ENCODE data around the gene LRRC46. TPM values are rescaled to one million over a fixed set of nuclear protein-coding genes. Genes with fewer than 3 reads are reported as not detected.

The LRRC46 gene
- polyA plus RNA-seq, 1 experiment = 0.67 TPM

DNA sequence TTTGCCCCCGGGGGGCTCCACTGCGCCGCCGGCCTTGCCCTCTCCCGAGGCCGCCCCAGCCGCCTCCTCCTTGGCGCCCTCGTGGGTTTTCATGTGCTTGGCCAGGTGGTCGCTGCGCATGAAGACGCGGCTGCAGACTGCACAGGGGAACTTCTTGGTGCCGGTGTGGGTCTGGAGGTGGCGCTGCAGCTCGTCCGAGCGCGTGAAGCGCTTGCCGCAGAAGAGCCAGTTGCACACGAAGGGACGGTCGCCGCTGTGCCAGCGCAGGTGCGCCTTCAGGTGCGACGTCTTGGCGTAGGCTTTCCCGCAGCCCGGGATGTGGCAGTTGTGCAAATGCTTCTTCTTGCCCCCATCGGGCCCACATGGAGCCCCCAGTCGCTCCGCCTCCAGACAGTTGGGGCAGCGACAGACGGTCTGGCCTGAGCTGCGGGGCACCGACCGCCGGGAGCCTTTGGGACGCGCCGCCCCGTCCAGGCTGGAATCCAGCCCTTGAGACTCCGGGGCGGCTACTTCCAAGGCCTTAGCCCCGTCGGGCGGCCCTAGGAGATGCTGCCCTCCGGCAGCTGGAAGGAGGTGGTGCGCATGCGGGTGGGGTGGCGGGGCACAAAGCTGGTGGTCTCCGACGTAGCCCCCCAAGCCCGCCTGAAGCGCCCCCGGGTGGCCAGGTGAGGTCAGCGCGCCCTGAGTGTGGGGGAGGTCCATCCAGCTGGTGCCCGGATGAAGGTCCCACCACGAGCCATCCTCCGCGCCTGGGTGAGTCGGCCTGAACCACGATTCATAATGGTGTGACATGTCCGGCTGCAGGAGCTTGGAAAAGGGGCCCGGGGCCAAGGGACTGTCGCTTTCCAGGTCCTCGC lies 16.1 kb downstream of the LRRC46 start:
- Histone ChIP-seq H3K27ac (ENCODE audit: low read depth, low read length) (no peak overlapping the region), H3K27me3 (ENCODE audit: control insufficient read depth, insufficient read depth, low read length) (peaks cover 63% of the 10 kb centered on the region), H3K9me3 (ENCODE audit: control insufficient read depth, insufficient read depth, low read length) (peaks cover 9% of the 10 kb centered on the region; the same call in 1 of the 2 replicates), H3K4me3 (ENCODE audit: low read depth, low read length) (no peak overlapping the region)
- TF ChIP-seq, protein P1, sequence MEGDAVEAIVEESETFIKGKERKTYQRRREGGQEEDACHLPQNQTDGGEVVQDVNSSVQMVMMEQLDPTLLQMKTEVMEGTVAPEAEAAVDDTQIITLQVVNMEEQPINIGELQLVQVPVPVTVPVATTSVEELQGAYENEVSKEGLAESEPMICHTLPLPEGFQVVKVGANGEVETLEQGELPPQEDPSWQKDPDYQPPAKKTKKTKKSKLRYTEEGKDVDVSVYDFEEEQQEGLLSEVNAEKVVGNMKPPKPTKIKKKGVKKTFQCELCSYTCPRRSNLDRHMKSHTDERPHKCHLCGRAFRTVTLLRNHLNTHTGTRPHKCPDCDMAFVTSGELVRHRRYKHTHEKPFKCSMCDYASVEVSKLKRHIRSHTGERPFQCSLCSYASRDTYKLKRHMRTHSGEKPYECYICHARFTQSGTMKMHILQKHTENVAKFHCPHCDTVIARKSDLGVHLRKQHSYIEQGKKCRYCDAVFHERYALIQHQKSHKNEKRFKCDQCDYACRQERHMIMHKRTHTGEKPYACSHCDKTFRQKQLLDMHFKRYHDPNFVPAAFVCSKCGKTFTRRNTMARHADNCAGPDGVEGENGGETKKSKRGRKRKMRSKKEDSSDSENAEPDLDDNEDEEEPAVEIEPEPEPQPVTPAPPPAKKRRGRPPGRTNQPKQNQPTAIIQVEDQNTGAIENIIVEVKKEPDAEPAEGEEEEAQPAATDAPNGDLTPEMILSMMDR (IDR thresholded peaks at IDR 0.05; ENCODE audit: low read depth, low read length) = peak; percentile 32; the same call in 1 of the 2 replicates
- POLR2A ChIA-PET = no interaction called here
- no peak for DNase-seq (ENCODE audit: low read depth, low spot score)
- CTCF ChIA-PET = interaction anchor here (0.6 to 10.8 kb wide), 3 partner anchors 16 to 1902 kb away, joined by 3 to 502 read pairs (median 4); partner anchors contain the start of gene SP2

DNA sequence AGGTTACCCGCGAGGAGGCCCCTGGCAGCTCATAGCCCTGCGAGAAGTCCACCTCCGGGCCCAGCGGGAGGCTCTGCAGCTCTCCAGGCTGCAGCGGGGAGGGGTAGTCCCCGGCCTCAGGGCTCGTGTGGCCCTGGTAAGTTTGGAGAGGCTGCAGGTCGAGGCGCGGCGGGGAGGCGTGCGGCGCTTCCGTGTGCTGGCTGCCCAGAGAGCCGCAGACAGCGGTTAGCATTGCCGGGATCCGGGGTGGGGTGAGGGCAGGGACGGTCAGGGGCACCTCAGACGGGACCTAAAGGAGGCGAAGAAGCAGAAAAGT lies 16.7 kb downstream of the LRRC46 start:
- H3K27me3 ChIP-seq (ENCODE audit: control insufficient read depth, insufficient read depth, low read length) = peaks cover 69% of the 10 kb centered on the region
- peaks cover 9% of the 10 kb centered on the region; the same call in 1 of the 2 replicates for H3K9me3 ChIP-seq (ENCODE audit: control insufficient read depth, insufficient read depth, low read length)
- CTCF ChIA-PET = interaction anchor here (0.6 to 10.8 kb wide), 4 partner anchors 7 to 1902 kb away, joined by 3 to 502 read pairs (median 15); partner anchors contain the start of genes SCRN2 and SP2
- POLR2A ChIA-PET = no interaction called here
- H3K4me3 ChIP-seq (ENCODE audit: low read depth, low read length) = no peak overlapping the region
- no peak for DNase-seq (ENCODE audit: low read depth, low spot score)
- no peak overlapping the region for H3K27ac ChIP-seq (ENCODE audit: low read depth, low read length)
- TF ChIP-seq, protein P1 (IDR thresholded peaks at IDR 0.05; ENCODE audit: low read depth, low read length) = no peak

DNA sequence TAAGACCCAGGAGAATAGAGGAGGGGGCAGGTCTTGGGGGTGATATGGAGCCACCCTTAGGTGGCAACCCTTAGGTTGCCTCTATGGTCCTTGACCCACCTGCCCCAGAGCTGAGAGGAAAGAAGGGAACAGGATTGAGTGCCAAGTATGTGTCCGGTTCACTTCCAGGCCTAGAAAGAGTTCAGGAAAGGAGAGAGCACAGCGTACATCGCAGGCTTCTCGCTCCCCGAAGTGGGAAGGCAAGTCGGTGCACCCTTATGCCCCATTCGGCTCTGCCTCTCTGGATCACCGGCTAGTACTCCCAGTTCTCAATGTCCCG lies 18.9 kb downstream of the LRRC46 start:
- H3K27me3 ChIP-seq (ENCODE audit: control insufficient read depth, insufficient read depth, low read length) = peaks cover 81% of the 10 kb centered on the region
- H3K27ac ChIP-seq (ENCODE audit: low read depth, low read length) = no peak overlapping the region
- DNase-seq (ENCODE audit: low read depth, low spot score) = no peak
- TF ChIP-seq, protein P1 (IDR thresholded peaks at IDR 0.05; ENCODE audit: low read depth, low read length) = no peak
- peak overlapping the region; percentile 31 for H3K4me3 ChIP-seq (ENCODE audit: low read depth, low read length)
- ChIA-PET POLR2A (interaction anchor here (1.1 to 1.2 kb wide), 2 partner anchors 13 to 40 kb away, joined by 3 to 6 read pairs; no protein-coding TSS in a partner anchor), CTCF (interaction anchor here (1.1 to 5.2 kb wide), 3 partner anchors 9 to 40 kb away, joined by 4 to 26 read pairs (median 21); partner anchors contain the start of gene SCRN2)
- H3K9me3 ChIP-seq (ENCODE audit: control insufficient read depth, insufficient read depth, low read length) = peaks cover 9% of the 10 kb centered on the region; the same call in 1 of the 2 replicates

DNA sequence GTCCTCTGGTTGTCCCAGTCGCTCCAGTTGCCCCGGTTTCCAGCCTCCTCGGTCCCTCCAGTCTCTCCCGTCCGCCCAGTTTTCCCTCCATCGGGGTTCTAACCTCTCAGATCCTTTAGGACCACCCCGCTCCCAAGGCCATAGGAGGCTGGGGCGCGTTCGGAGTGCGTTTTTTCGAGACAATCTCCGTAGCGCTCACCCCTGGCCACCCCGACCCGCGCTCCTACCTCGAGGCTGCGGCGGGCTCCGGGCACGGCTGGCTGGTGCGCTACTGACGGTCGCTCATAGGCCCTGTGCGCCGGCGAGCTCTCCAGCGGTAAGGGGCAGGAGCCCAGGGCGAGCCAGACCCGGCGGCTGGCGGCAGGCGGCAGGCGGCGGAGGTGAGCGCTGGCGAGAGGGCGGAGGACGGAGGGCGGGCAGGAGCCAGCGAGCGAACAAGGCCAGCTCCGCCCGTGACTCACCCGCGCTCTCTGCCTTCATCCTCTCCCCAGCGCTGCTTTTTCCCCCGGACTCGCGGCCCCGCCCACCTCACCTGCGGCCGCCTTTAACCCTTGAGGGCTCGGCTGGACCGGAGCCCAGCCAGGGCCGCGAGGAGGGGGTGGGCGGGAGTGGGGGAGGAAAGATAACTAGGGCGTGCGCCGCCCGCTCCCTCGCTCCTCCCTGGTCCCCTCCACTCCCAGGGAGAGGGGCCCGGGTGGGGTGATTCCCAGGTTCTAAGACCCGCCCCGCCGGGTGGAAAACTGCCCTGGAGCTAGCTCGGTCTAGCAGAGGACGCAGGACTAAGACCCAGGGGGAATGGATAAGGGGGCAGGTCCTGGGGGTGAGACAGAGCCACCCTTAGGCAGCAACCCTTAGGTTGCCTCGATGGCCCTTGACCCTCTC lies 19.5 kb downstream of the LRRC46 start, which contains the start of gene SP6:
SP6 (minus strand) TSS at position 472 of the 882 bp plus-strand sequence. CDS start 2,734 bp downstream, outside the sequence.
- peak within 1 kb of the TSS; percentile 31 for H3K4me3 ChIP-seq (ENCODE audit: low read depth, low read length)
- ChIA-PET CTCF (interaction anchor here (1.1 to 5.2 kb wide), 3 partner anchors 9 to 39 kb away, joined by 4 to 26 read pairs (median 21); partner anchors contain the start of gene SCRN2), POLR2A (interaction anchor here (1.1 to 1.2 kb wide), 2 partner anchors 12 to 39 kb away, joined by 3 to 6 read pairs; no protein-coding TSS in a partner anchor)
- no peak within 1 kb of the TSS for H3K27ac ChIP-seq (ENCODE audit: low read depth, low read length)
- peaks cover 79% of the 10 kb centered on the region for H3K27me3 ChIP-seq (ENCODE audit: control insufficient read depth, insufficient read depth, low read length)
- no peak for DNase-seq (ENCODE audit: low read depth, low spot score)
- H3K9me3 ChIP-seq (ENCODE audit: control insufficient read depth, insufficient read depth, low read length) = peaks cover 9% of the 10 kb centered on the region; the same call in 1 of the 2 replicates
- TF ChIP-seq, protein P1 (IDR thresholded peaks at IDR 0.05; ENCODE audit: low read depth, low read length) = 0 out of 2 replicates have a peak, but pooled peaks have one; percentile 8

Measured in AG04450 (cell line).